PC-9 (cell line): ENCODE measurements around the gene SUV39H2. TPM values are rescaled to one million over a fixed set of nuclear protein-coding genes. Genes with fewer than 3 reads are reported as not detected.

Experiments used
- BruUV-seq: library from RNA; stranded (reverse); fragments of 400-500 nt; replicated peaks from 2 replicates; lab custom pipeline; 2021; lab: Mats Ljungman, UMichigan
- CTCF ChIA-PET: fragments of 300-600 bp; sonication (Branson Sonifier 250); formaldehyde crosslinking; loops from one replicate; lab custom pipeline; 2022; ENCODE audit warnings: antibody characterized with exemption; lab: Charles Lee
- POLR2A ChIA-PET: fragments of 300-600 bp; sonication (Branson Sonifier 250); formaldehyde crosslinking; loops from one replicate; lab custom pipeline; 2022; ENCODE audit warnings: antibody characterized with exemption; ENCODE audit not compliant: unreplicated experiment; lab: Charles Lee
- DNase-seq, 2 experiments: peaks; one replicate each; pipeline versions ENCODE4 v3.0.0 to v3.0.0-alpha.2; 2015 to 2022; ENCODE audit warnings: mixed read lengths in 1 of 2
- H2AFZ ChIP-seq: fragments of 200-600 bp; sonication (generic); 2 replicates; pipeline ENCODE4 v1.8.1; 2017; ENCODE audit warnings: antibody characterized with exemption
- H3F3A ChIP-seq: fragments of 200-600 bp; sonication (generic); 2 replicates; pipeline ENCODE4 v1.8.1; 2017; ENCODE audit warnings: antibody characterized with exemption, mild to moderate bottlenecking, low read depth; ENCODE audit not compliant: insufficient read depth
- H3K27ac ChIP-seq: fragments of 200-600 bp; sonication (generic); 2 replicates; pipeline ENCODE4 v1.6.1; 2016; ENCODE audit warnings: mixed run types
- H3K27me3 ChIP-seq: fragments of 200-600 bp; sonication (generic); 2 replicates; pipeline ENCODE4 v1.6.1; 2016; ENCODE audit warnings: low read depth, mixed run types; ENCODE audit not compliant: insufficient read depth
- H3K36me3 ChIP-seq: fragments of 200-600 bp; sonication (generic); 2 replicates; pipeline ENCODE4 v1.6.1; 2016; ENCODE audit warnings: low read depth, mixed run types
- H3K4me1 ChIP-seq: fragments of 200-600 bp; sonication (generic); replicated peaks from 2 replicates; pipeline ENCODE4 v1.6.1; 2016; ENCODE audit warnings: mixed run types; ENCODE audit not compliant: insufficient read depth
- H3K4me2 ChIP-seq: fragments of 200-600 bp; sonication (generic); 2 replicates; pipeline ENCODE4 v1.6.1; 2017; ENCODE audit warnings: mixed run types
- H3K4me3 ChIP-seq: fragments of 200-600 bp; sonication (generic); 2 replicates; pipeline ENCODE4 v1.6.1; 2016; ENCODE audit warnings: mixed run types
- H3K79me2 ChIP-seq: fragments of 200-600 bp; sonication (generic); 2 replicates; pipeline ENCODE4 v1.6.1; 2017; ENCODE audit warnings: low read depth, mixed run types
- H3K9me2 ChIP-seq: fragments of 200-600 bp; sonication (generic); 2 replicates; pipeline ENCODE4 v1.8.1; 2017; ENCODE audit warnings: mild to moderate bottlenecking; ENCODE audit not compliant: insufficient read depth
- H3K9me3 ChIP-seq: fragments of 200-600 bp; sonication (generic); 2 replicates; pipeline ENCODE4 v1.8.1; 2016; ENCODE audit warnings: low read depth; ENCODE audit not compliant: insufficient read depth
- H4K20me1 ChIP-seq: fragments of 200-600 bp; sonication (generic); 2 replicates; pipeline ENCODE4 v1.8.1; 2017; ENCODE audit not compliant: insufficient read depth
- EZH2 ChIP-seq: fragments of 200-600 bp; sonication (generic); IDR thresholded peaks from 2 replicates; pipeline ENCODE4 v1.8.0; 2017; ENCODE audit warnings: antibody characterized with exemption, low read depth
- intact Hi-C: fragments of 100-400 bp; cut with micrococcal nuclease; formaldehyde crosslinking; loops from one replicate; pipeline ENCODE4 v1.10.0; 2022; ENCODE audit not compliant: unreplicated experiment
- total RNA-seq: library from RNA; stranded (reverse); gene quantifications from 2 replicates; pipeline ENCODE4 v1.2.3, GENCODE V29; 2021
- TF ChIP-seq, protein P1 (sequence below): fragments of 200-600 bp; sonication (generic); conservative IDR thresholded peaks from 2 replicates; pipeline ENCODE4 v1.6.1; 2017; ENCODE audit warnings: mixed run types, antibody characterized with exemption, mild to moderate bottlenecking, moderate library complexity

The SUV39H2 gene
- total RNA-seq, 1 experiment from 2014 or later: 20.9 TPM

DNA sequence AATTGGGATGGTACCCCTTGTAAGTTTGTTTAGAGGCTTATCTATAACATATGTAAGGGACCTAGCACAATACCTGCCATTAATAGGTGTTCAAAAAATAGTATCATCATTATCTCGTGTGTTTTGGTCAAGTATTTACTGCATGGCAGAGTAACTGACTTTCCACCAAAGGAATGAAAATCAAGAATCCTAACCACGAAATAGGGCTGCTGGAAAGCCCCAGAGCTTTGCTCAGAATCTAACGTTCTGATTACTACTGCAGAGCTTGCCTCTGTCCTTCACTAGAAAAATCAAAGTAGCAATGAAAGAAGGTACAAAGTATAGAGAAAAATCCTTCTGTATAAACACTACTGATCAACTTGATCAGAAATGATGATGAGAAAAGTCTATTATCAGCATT is 40.3 kb downstream of the SUV39H2 start:
- H4K20me1 ChIP-seq: no peaks in the 10 kb centered on the region
- POLR2A ChIA-PET: no interaction called here
- intact Hi-C loops: no loop called here
- no peak overlapping the region for H3K4me3 ChIP-seq
- no peak overlapping the region for H3K27ac ChIP-seq
- no TSS peak for BruUV-seq
- H2AFZ ChIP-seq: no peak overlapping the region
- H3K36me3 ChIP-seq: peaks cover 33% of the 10 kb centered on the region
- no peaks in the 10 kb centered on the region for H3K79me2 ChIP-seq
- no peak for DNase-seq
- TF ChIP-seq EZH2: no peak
- TF ChIP-seq, protein P1, sequence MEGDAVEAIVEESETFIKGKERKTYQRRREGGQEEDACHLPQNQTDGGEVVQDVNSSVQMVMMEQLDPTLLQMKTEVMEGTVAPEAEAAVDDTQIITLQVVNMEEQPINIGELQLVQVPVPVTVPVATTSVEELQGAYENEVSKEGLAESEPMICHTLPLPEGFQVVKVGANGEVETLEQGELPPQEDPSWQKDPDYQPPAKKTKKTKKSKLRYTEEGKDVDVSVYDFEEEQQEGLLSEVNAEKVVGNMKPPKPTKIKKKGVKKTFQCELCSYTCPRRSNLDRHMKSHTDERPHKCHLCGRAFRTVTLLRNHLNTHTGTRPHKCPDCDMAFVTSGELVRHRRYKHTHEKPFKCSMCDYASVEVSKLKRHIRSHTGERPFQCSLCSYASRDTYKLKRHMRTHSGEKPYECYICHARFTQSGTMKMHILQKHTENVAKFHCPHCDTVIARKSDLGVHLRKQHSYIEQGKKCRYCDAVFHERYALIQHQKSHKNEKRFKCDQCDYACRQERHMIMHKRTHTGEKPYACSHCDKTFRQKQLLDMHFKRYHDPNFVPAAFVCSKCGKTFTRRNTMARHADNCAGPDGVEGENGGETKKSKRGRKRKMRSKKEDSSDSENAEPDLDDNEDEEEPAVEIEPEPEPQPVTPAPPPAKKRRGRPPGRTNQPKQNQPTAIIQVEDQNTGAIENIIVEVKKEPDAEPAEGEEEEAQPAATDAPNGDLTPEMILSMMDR: no peak
- no peaks in the 10 kb centered on the region; the same call in 1 of the 2 replicates for H3F3A ChIP-seq
- no peaks in the 10 kb centered on the region for H3K9me2 ChIP-seq
- CTCF ChIA-PET: no interaction called here
- no peak overlapping the region for H3K4me2 ChIP-seq
- H3K9me3 ChIP-seq: no peaks in the 10 kb centered on the region
- H3K4me1 ChIP-seq: no peaks in the 10 kb centered on the region
- no peaks in the 10 kb centered on the region for H3K27me3 ChIP-seq

DNA sequence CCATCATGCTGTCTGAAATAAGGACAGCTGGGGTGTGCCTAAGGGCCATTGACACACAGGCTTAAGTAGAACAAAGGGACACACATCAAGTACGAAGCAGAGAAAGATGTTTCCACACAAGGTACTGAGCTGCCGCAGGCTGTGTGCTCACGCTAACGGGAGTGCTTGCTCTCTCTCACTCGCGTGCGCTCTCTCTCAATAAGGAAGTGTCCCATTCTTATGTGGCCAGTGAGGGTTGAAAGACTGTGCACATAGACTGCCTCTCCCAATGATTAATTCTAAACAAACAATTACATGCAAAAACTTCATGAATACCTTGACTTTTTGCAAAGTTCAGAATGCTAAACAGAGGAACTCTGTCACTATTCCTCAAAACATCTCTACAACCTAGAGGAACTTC is 45.3 kb downstream of the SUV39H2 start:
- POLR2A ChIA-PET: no interaction called here
- intact Hi-C loops: no loop called here
- H3K4me1 ChIP-seq: no peaks in the 10 kb centered on the region
- no peak overlapping the region for H3K27ac ChIP-seq
- H3K27me3 ChIP-seq: no peaks in the 10 kb centered on the region
- no peaks in the 10 kb centered on the region for H3K9me2 ChIP-seq
- H3K4me3 ChIP-seq: no peak overlapping the region
- no peak for TF ChIP-seq EZH2
- TF ChIP-seq, protein P1: no peak
- H3K4me2 ChIP-seq: no peak overlapping the region
- H2AFZ ChIP-seq: no peak overlapping the region
- BruUV-seq: no TSS peak
- H3K9me3 ChIP-seq: no peaks in the 10 kb centered on the region
- peaks cover 2% of the 10 kb centered on the region for H3K36me3 ChIP-seq
- no peaks in the 10 kb centered on the region for H4K20me1 ChIP-seq
- CTCF ChIA-PET: no interaction called here
- no peaks in the 10 kb centered on the region for H3K79me2 ChIP-seq
- no peaks in the 10 kb centered on the region for H3F3A ChIP-seq
- DNase-seq: no peak

GRCh38 chr10:14925268-14925667 is 46.6 kb downstream of the SUV39H2 start:
- Histone ChIP-seq H3K36me3 (peaks cover 3% of the 10 kb centered on the region), H3K9me3 (no peaks in the 10 kb centered on the region), H3K4me3 (no peak overlapping the region), H2AFZ (no peak overlapping the region), H3K4me1 (no peaks in the 10 kb centered on the region), H3K27ac (no peak overlapping the region), H3K27me3 (no peaks in the 10 kb centered on the region), H3K4me2 (no peak overlapping the region), H3F3A (no peaks in the 10 kb centered on the region), H3K79me2 (no peaks in the 10 kb centered on the region), H3K9me2 (no peaks in the 10 kb centered on the region), H4K20me1 (no peaks in the 10 kb centered on the region)
- no peak for DNase-seq
- intact Hi-C loops: no loop called here
- ChIA-PET POLR2A (no interaction called here), CTCF (no interaction called here)
- BruUV-seq: no TSS peak
- TF ChIP-seq, protein P1: no peak
- no peak for TF ChIP-seq EZH2
